Smooth muscle cell (in vitro differentiated cells): ENCODE data around the gene KIFAP3. TPM values are rescaled to one million over a fixed set of nuclear protein-coding genes. Genes with fewer than 3 reads are reported as not detected.
"Not testable (repeated sequence)": the region's sequence is repeated elsewhere in the genome, so short reads cannot be mapped to it uniquely, and the experiment has no call there.

ENCODE experiments used
- DNase-seq: peaks from one replicate; lab custom pipeline; 2025; ENCODE audit not compliant: unreplicated experiment; lab: John Stamatoyannopoulos, UW
- H2AFZ ChIP-seq: fragments of 200-600 bp; sonication (generic); 2 replicates; pipeline ENCODE4 v1.6.0; 2016; ENCODE audit warnings: antibody characterized with exemption, low read depth, mild to moderate bottlenecking
- H3F3A ChIP-seq: fragments of 200-600 bp; sonication (generic); 2 replicates; pipeline ENCODE4 v1.6.0; 2017; ENCODE audit warnings: antibody characterized with exemption, low read depth
- H3K27ac ChIP-seq: fragments of 200-600 bp; sonication (generic); 2 replicates; pipeline ENCODE4 v1.5.1; 2016; ENCODE audit warnings: low read depth, mild to moderate bottlenecking
- H3K27me3 ChIP-seq: fragments of 200-600 bp; sonication (generic); 2 replicates; pipeline ENCODE4 v1.6.1; 2016; ENCODE audit warnings: low read depth, mild to moderate bottlenecking
- H3K36me3 ChIP-seq: fragments of 200-600 bp; sonication (generic); 2 replicates; pipeline ENCODE4 v1.5.1; 2016; ENCODE audit warnings: low read depth
- H3K4me1 ChIP-seq: fragments of 200-600 bp; sonication (generic); 2 replicates; pipeline ENCODE4 v1.5.1; 2016; ENCODE audit warnings: low read depth
- H3K4me2 ChIP-seq: fragments of 200-600 bp; sonication (generic); 2 replicates; pipeline ENCODE4 v1.6.0; 2016; ENCODE audit warnings: mild to moderate bottlenecking
- H3K4me3 ChIP-seq: fragments of 200-600 bp; sonication (generic); 2 replicates; pipeline ENCODE4 v1.5.1; 2016; ENCODE audit warnings: mild to moderate bottlenecking
- H3K79me2 ChIP-seq: fragments of 200-600 bp; sonication (generic); 2 replicates; pipeline ENCODE4 v1.6.0; 2016; ENCODE audit warnings: low read depth, mild to moderate bottlenecking
- H3K9ac ChIP-seq: fragments of 200-600 bp; sonication (generic); 2 replicates; pipeline ENCODE4 v1.6.0; 2016; ENCODE audit warnings: low read depth
- H3K9me3 ChIP-seq: fragments of 200-600 bp; sonication (generic); replicated peaks from 2 replicates; pipeline ENCODE4 v1.5.1; 2016; ENCODE audit warnings: low read depth
- H4K20me1 ChIP-seq: fragments of 200-600 bp; sonication (generic); 2 replicates; pipeline ENCODE4 v1.6.0; 2016; ENCODE audit warnings: low read depth
- CTCF ChIP-seq: fragments of 200-600 bp; sonication (generic); IDR thresholded peaks from 2 replicates; pipeline ENCODE4 v1.5.1; 2017; ENCODE audit warnings: borderline replicate concordance, mild to moderate bottlenecking, antibody characterized with exemption; ENCODE audit not compliant: insufficient read depth, poor library complexity, severe bottlenecking
- WGBS: methylation state at CpG from one replicate; pipeline ENCODE4 v1.1.7; 2016; ENCODE audit warnings: low lambda C conversion rate; 5-methylcytosine and 5-hydroxymethylcytosine counted together
- polyA plus RNA-seq: library from polyadenylated mRNA; unstranded; fragments of >200 nt; fragmentation: Nextera tagmentation; extraction: Ambion mirVana; gene quantifications from 2 replicates; pipeline ENCODE4 v1.2.1, GENCODE V29; 2016
- total RNA-seq: library from RNA; depleted of rRNA; stranded (reverse); fragments of >200 nt; gene quantifications from 2 replicates; pipeline ENCODE4 v1.2.3, GENCODE V29; 2014

The KIFAP3 gene
- total and polyA plus RNA-seq, 2 experiments from 2014 or later = 37.1 to 55.3 TPM

GRCh38 chr1:170017478-170017877, 57.0 kb downstream of the KIFAP3 start:
- WGBS = 94% methylated on average over 2 of the region's 2 CpGs
- no peak for TF ChIP-seq CTCF
- Histone ChIP-seq H3K9me3 (no peaks in the 10 kb centered on the region), H3K4me3 (no peak overlapping the region), H4K20me1 (no peaks in the 10 kb centered on the region), H3K9ac (no peak overlapping the region), H3K79me2 (no peaks in the 10 kb centered on the region), H3K27me3 (no peaks in the 10 kb centered on the region), H3K27ac (no peak overlapping the region), H3K4me1 (no peaks in the 10 kb centered on the region), H3F3A (peaks cover 3% of the 10 kb centered on the region), H3K36me3 (peaks cover 6% of the 10 kb centered on the region), H3K4me2 (no peak overlapping the region), H2AFZ (no peak overlapping the region)
- no peak for DNase-seq

GRCh38 chr1:170012920-170013319, 61.6 kb downstream of the KIFAP3 start:
- WGBS = 80% methylated on average over 5 of the region's 5 CpGs
- Histone ChIP-seq H3K4me3 (no peak overlapping the region), H3F3A (no peaks in the 10 kb centered on the region), H3K27me3 (no peaks in the 10 kb centered on the region), H2AFZ (no peak overlapping the region), H3K4me1 (peaks cover 4% of the 10 kb centered on the region), H3K36me3 (peaks cover 6% of the 10 kb centered on the region), H4K20me1 (no peaks in the 10 kb centered on the region), H3K79me2 (no peaks in the 10 kb centered on the region), H3K27ac (no peak overlapping the region), H3K9me3 (no peaks in the 10 kb centered on the region), H3K4me2 (no peak overlapping the region), H3K9ac (no peak overlapping the region)
- no peak for DNase-seq
- no peak for TF ChIP-seq CTCF

- H3K36me3 ChIP-seq = no peaks in the 10 kb centered on the region
- WGBS = 16% methylated on average over 1 of the region's 1 CpG
- no peaks in the 10 kb centered on the region for H3K27me3 ChIP-seq
- H3K9me3 ChIP-seq = no peaks in the 10 kb centered on the region
- H3K4me2 ChIP-seq = no peak overlapping the region
- H3K9ac ChIP-seq = no peak overlapping the region
- no peak overlapping the region for H3K4me3 ChIP-seq
- peaks cover 4% of the 10 kb centered on the region for H3K4me1 ChIP-seq
- H2AFZ ChIP-seq = no peak overlapping the region
- no peaks in the 10 kb centered on the region for H3F3A ChIP-seq
- no peaks in the 10 kb centered on the region for H3K79me2 ChIP-seq
- no peak overlapping the region for H3K27ac ChIP-seq
- no peak for DNase-seq
- no peaks in the 10 kb centered on the region for H4K20me1 ChIP-seq
- TF ChIP-seq CTCF = peak; percentile 62
Measured at GRCh38 chr1:170010443-170010842, 64.1 kb downstream of the KIFAP3 start.

- 98% methylated on average over 2 of the region's 2 CpGs for WGBS
- no peaks in the 10 kb centered on the region for H3K27me3 ChIP-seq
- no peaks in the 10 kb centered on the region for H3F3A ChIP-seq
- no peak for DNase-seq
- no peak for TF ChIP-seq CTCF
- no peak overlapping the region for H3K9ac ChIP-seq
- H4K20me1 ChIP-seq = no peaks in the 10 kb centered on the region
- H2AFZ ChIP-seq = no peak overlapping the region
- H3K4me1 ChIP-seq = peaks cover 4% of the 10 kb centered on the region
- no peak overlapping the region for H3K4me2 ChIP-seq
- no peaks in the 10 kb centered on the region for H3K9me3 ChIP-seq
- no peaks in the 10 kb centered on the region for H3K79me2 ChIP-seq
- H3K36me3 ChIP-seq = no peaks in the 10 kb centered on the region
- no peak overlapping the region for H3K27ac ChIP-seq
- no peak overlapping the region for H3K4me3 ChIP-seq
Measured at GRCh38 chr1:170009551-170009950, 64.9 kb downstream of the KIFAP3 start.

GRCh38 chr1:170008745-170009144, 65.8 kb downstream of the KIFAP3 start:
- H3F3A ChIP-seq, H3K9ac ChIP-seq, H3K27me3 ChIP-seq, H3K4me3 ChIP-seq, DNase-seq, H3K9me3 ChIP-seq, H4K20me1 ChIP-seq, H2AFZ ChIP-seq, H3K79me2 ChIP-seq, H3K27ac ChIP-seq, H3K4me1 ChIP-seq, H3K36me3 ChIP-seq, H3K4me2 ChIP-seq: not testable (repeated sequence)
- 98% methylated on average over 2 of the region's 2 CpGs for WGBS

- H3K79me2 ChIP-seq, H2AFZ ChIP-seq, DNase-seq, H3K27ac ChIP-seq, H3F3A ChIP-seq, H3K36me3 ChIP-seq, H3K4me3 ChIP-seq, H3K27me3 ChIP-seq, H4K20me1 ChIP-seq, H3K9me3 ChIP-seq, H3K9ac ChIP-seq: not testable (repeated sequence)
- Histone ChIP-seq H3K4me1 (peaks cover 10% of the 10 kb centered on the region), H3K4me2 (peak overlapping the region; percentile 40)
- WGBS = 39% methylated on average over 7 of the region's 7 CpGs
Measured at GRCh38 chr1:170003270-170003835, 71.1 kb downstream of the KIFAP3 start.
